GM12874 (cell line): ENCODE results near the gene LYZL2.

ENCODE experiments used
- TF ChIP-seq, protein P1 (sequence below): IDR thresholded peaks from 2 replicates; pipeline ENCODE4 v1.5.1; 2011; ENCODE audit warnings: low read depth, mild to moderate bottlenecking, control low read depth, low read length, moderate library complexity; ENCODE audit not compliant: insufficient read depth

LYZL2 gene

DNA sequence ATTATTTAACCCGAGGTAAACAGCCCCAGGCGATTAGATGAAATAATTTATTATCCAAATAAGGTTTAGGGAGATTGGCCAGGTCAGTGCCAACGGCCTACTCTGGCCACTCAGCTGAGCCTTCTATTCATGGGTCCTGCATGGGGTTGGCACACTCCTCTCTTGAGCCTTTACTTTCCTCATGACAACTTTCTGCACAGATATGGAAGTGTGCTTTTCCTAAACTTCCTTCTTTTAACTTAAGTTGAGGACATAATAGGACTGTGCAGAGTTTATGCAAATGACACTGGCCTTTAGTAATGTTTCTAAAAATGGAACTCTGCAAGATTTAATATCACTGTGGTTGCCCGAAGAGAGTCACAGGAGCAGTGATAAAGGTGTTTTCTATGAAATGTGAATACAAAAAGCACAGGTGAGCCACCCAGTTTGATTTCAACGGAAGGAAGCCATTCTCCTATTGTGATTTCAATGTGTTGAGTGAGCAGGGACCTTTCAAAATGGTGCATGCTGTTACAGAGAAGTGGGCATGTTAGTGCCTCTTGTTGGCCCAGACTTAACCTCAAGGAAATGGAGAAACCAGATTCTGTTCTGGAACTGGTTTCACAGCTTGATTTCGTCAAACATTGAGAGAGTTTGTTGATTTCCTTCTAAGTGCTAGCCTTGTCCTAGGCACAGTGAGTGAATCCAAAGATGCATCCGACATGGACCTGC is 55.7 kb downstream of the LYZL2 start:
- TF ChIP-seq, protein P1, sequence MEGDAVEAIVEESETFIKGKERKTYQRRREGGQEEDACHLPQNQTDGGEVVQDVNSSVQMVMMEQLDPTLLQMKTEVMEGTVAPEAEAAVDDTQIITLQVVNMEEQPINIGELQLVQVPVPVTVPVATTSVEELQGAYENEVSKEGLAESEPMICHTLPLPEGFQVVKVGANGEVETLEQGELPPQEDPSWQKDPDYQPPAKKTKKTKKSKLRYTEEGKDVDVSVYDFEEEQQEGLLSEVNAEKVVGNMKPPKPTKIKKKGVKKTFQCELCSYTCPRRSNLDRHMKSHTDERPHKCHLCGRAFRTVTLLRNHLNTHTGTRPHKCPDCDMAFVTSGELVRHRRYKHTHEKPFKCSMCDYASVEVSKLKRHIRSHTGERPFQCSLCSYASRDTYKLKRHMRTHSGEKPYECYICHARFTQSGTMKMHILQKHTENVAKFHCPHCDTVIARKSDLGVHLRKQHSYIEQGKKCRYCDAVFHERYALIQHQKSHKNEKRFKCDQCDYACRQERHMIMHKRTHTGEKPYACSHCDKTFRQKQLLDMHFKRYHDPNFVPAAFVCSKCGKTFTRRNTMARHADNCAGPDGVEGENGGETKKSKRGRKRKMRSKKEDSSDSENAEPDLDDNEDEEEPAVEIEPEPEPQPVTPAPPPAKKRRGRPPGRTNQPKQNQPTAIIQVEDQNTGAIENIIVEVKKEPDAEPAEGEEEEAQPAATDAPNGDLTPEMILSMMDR, result no peak

DNA sequence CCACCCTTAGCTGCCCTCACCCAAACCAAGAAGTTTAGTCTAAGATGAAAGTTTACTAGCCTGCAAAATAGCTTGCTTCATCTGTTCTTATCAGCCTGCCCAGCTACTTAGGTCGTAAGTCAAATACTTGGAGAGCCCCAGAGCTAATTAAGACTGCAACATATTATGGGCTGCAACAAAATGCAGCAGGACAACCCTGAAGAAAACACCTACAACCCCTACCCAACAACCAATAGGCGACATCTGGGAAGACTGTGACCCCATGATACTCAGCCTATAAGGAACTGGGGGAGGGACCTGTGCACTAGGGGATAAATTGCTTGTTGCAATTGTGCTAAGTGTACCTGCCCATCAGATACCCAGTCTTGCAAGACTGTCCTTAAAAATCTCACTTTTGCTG is 64.1 kb downstream of the LYZL2 start:
- TF ChIP-seq, protein P1, result no peak

DNA sequence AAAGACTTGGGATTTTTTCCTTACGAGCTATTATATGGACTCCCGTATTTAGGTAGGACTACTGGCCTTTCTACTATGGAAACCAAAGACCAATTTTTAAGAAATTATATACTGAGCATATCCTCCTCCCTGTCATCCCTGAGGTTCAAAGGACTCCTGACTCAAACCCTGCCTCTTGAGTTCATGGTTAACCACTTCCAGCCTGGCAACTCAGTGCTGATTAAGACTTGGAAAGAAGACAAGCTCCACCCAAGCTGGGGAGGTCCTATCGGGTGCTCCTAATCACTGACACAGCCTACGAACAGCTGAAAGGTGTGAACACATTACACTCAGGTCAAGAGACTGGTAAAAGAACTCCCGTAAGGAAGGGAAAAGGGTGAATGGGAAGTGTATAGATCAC is 66.8 kb downstream of the LYZL2 start:
- TF ChIP-seq, protein P1, result no peak
